Natural killer cell (primary cell): ENCODE measurements around the gene CACNA1F. TPM values are rescaled to one million over a fixed set of nuclear protein-coding genes. Genes with fewer than 3 reads are reported as not detected.
A peak's percentile ranks its signal among the peaks of the same experiment; 100 is the strongest.

Experiments
- ATAC-seq, 3 donors: fragments of 150-1000 bp in 2 of 3; fragments of 200-7000 bp in 1 of 3; cut with Tn5 transposase; 1 replicate in 1 of 3; 2 replicates in 2 of 3; pipeline ENCODE4 v1.10.0; 2021; ENCODE audit warnings: mild to moderate bottlenecking in 2 of 3, moderate library complexity in 2 of 3
- DNase-seq, 2 donors: peaks; one replicate each; pipeline versions ENCODE4 v3.0.0 to v3.0.0-alpha.2; 2013 to 2021; ENCODE audit warnings: mixed read lengths in 1 of 2
- H3K27ac ChIP-seq: one replicate; pipeline ENCODE4 v1.5.1; 2013; ENCODE audit warnings: mild to moderate bottlenecking, low read length
- H3K27me3 ChIP-seq: one replicate; pipeline ENCODE4 v1.6.1; 2013; ENCODE audit warnings: low read length; ENCODE audit not compliant: control insufficient read depth, insufficient read depth
- H3K36me3 ChIP-seq: one replicate; pipeline ENCODE4 v1.6.1; 2013; ENCODE audit warnings: low read length; ENCODE audit not compliant: control insufficient read depth, insufficient read depth
- H3K4me1 ChIP-seq: one replicate; pipeline ENCODE4 v1.6.1; 2013; ENCODE audit warnings: low read length; ENCODE audit not compliant: control insufficient read depth, insufficient read depth
- H3K4me3 ChIP-seq: one replicate; pipeline ENCODE4 v1.5.1; 2013; ENCODE audit warnings: low read length
- H3K9me3 ChIP-seq: one replicate; pipeline ENCODE4 v1.6.1; 2013; ENCODE audit warnings: low read length; ENCODE audit not compliant: control insufficient read depth, insufficient read depth
- H3K27ac Mint-ChIP-seq, 2 donors: one replicate each; pipeline ENCODE4 v1.8.0; 2022; ENCODE audit warnings: mild to moderate bottlenecking in 2 of 2, mixed read lengths in 2 of 2, moderate library complexity in 1 of 2
- H3K27me3 Mint-ChIP-seq, 2 donors: one replicate each; pipeline ENCODE4 v1.8.0; 2022; ENCODE audit warnings: low read depth in 2 of 2, mixed read lengths in 2 of 2
- H3K36me3 Mint-ChIP-seq: one replicate; pipeline ENCODE4 v1.8.0; 2022; ENCODE audit warnings: mixed read lengths
- H3K4me1 Mint-ChIP-seq, 2 donors: one replicate each; pipeline ENCODE4 v1.8.0; 2022; ENCODE audit warnings: mixed read lengths in 2 of 2
- H3K4me3 Mint-ChIP-seq: one replicate; pipeline ENCODE4 v1.8.0; 2022; ENCODE audit warnings: mild to moderate bottlenecking, moderate library complexity, mixed read lengths
- H3K9me3 Mint-ChIP-seq, 2 donors: one replicate each; pipeline ENCODE4 v1.8.0; 2022; ENCODE audit warnings: mixed read lengths in 2 of 2
- WGBS: methylation state at CpG from one replicate; pipeline ENCODE4 v1.1.7; 2013; ENCODE audit warnings: missing lambda C conversion rate; ENCODE audit not compliant: insufficient coverage; 5-methylcytosine and 5-hydroxymethylcytosine counted together
- intact Hi-C: fragments of 100-400 bp; cut with micrococcal nuclease; formaldehyde crosslinking; loops from one replicate; pipeline ENCODE4 v1.14.2; 2022
- total RNA-seq, 4 donors: library from RNA; stranded (reverse); fragments of 120-200 nt in 1 of 4; gene quantifications; one replicate each; pipeline versions ENCODE4 v1.2.3 to v1.2.4, GENCODE V29; 2013 to 2022
- TF ChIP-seq, protein P1 (sequence below): fragments of 200-600 bp; IDR thresholded peaks from one replicate; pipeline ENCODE4 v1.8.0; 2022; ENCODE audit warnings: antibody characterized with exemption

The CACNA1F gene
- total RNA-seq, 3 donors from 2014 or later (not counting 1 experiment from before 2014, with no cell fraction given) = 0.48 to 1.1 (median 0.66) TPM

DNA sequence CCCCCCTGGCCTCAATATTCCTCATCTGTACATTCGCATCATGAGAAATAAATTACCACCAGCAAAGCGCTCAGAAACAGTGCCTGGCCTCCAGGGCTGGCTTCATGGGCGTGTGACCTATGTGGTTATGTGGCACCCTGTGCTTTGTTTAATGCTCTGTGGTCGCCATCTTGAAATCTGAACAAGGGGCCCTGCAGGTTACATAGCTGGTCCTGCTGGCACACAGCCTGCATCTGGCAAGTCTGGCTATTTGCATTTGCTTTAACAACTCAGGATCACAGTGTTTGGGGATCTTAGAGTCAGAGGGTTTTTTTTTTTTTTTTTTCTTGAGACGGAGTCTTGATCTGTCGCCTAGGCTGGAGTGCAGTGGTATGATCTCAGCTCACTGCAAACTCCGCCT lies 21.5 kb upstream of the CACNA1F start:
- H3K4me3 ChIP-seq = no peak overlapping the region
- Mint-ChIP-seq H3K27ac (no peak overlapping the region), H3K4me3 (no peak overlapping the region), H3K27me3 (no peaks in the 10 kb centered on the region), H3K4me1 (peaks cover 8 to 20% of the 10 kb centered on the region in 2 donors), H3K9me3 (no peaks in the 10 kb centered on the region), H3K36me3 (no peaks in the 10 kb centered on the region)
- H3K27ac ChIP-seq = no peak overlapping the region
- WGBS = 98% methylated on average over 6 of the region's 7 CpGs
- TF ChIP-seq, protein P1, sequence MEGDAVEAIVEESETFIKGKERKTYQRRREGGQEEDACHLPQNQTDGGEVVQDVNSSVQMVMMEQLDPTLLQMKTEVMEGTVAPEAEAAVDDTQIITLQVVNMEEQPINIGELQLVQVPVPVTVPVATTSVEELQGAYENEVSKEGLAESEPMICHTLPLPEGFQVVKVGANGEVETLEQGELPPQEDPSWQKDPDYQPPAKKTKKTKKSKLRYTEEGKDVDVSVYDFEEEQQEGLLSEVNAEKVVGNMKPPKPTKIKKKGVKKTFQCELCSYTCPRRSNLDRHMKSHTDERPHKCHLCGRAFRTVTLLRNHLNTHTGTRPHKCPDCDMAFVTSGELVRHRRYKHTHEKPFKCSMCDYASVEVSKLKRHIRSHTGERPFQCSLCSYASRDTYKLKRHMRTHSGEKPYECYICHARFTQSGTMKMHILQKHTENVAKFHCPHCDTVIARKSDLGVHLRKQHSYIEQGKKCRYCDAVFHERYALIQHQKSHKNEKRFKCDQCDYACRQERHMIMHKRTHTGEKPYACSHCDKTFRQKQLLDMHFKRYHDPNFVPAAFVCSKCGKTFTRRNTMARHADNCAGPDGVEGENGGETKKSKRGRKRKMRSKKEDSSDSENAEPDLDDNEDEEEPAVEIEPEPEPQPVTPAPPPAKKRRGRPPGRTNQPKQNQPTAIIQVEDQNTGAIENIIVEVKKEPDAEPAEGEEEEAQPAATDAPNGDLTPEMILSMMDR = no peak
- no peak for DNase-seq
- no peaks in the 10 kb centered on the region for H3K9me3 ChIP-seq
- H3K27me3 ChIP-seq = no peaks in the 10 kb centered on the region
- intact Hi-C loops = no loop called here
- H3K4me1 ChIP-seq = peaks cover 27% of the 10 kb centered on the region
- no peaks in the 10 kb centered on the region for H3K36me3 ChIP-seq
- no peak for ATAC-seq

DNA sequence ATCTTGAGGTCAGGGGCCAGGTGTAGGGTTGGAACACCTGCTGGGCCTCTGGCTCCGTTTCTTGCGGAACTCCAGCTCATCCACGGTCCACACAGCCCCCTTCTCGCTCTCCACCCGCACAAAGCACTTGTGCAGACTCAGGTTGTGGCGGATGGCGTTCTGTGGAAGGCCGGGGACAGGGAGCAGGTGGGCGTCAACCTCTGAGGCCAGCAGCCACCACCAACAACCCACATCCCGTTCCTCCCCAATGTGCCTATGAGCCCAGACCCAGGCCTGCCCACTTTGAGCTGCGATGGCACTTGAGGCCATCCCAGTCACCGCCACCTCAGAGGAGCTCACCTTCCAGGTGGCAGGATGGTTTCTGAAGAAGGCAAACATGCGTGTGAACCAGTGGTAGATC lies 18.2 kb upstream of the CACNA1F start:
- Mint-ChIP-seq H3K27me3 (no peaks in the 10 kb centered on the region), H3K27ac (no peak overlapping the region), H3K9me3 (no peaks in the 10 kb centered on the region), H3K4me3 (no peak overlapping the region), H3K36me3 (no peaks in the 10 kb centered on the region), H3K4me1 (peaks cover 8 to 20% of the 10 kb centered on the region in 2 donors)
- no peak overlapping the region for H3K27ac ChIP-seq
- intact Hi-C loops = no loop called here
- TF ChIP-seq, protein P1 = no peak
- DNase-seq (no peak), ATAC-seq (no peak)
- no peaks in the 10 kb centered on the region for H3K9me3 ChIP-seq
- H3K36me3 ChIP-seq = peaks cover 13% of the 10 kb centered on the region
- H3K27me3 ChIP-seq = no peaks in the 10 kb centered on the region
- no peak overlapping the region for H3K4me3 ChIP-seq
- 77% methylated on average over 10 of the region's 13 CpGs for WGBS
- peaks cover 8% of the 10 kb centered on the region for H3K4me1 ChIP-seq

DNA sequence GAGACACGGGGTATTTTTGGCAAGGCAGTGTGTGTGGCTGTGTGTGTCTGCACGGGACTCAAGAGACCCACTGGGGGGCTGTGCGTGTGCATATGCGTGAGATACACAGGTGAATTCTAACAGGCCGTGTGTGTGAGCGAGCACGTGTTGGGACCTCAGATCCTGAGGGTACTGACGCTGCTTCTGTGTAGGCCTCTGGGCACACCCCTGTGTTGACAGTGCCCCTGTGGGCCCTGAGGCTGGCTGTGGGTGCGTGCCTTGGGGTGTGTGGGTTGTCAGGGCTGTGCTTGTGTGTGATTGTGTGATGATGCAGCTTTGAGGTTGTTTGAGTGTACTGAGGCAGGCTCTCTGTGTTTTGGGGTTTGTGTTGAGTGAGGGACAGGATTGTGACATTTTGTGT lies 17.4 kb upstream of the CACNA1F start:
- DNase-seq (no peak), ATAC-seq (no peak)
- Mint-ChIP-seq H3K27me3 (no peaks in the 10 kb centered on the region), H3K4me3 (peak overlapping the region; percentile 32), H3K36me3 (no peaks in the 10 kb centered on the region), H3K27ac (peak overlapping the region; percentile 49 to 62), H3K9me3 (no peaks in the 10 kb centered on the region), H3K4me1 (peaks cover 8 to 20% of the 10 kb centered on the region in 2 donors)
- Histone ChIP-seq H3K36me3 (peaks cover 15% of the 10 kb centered on the region), H3K27me3 (no peaks in the 10 kb centered on the region), H3K9me3 (no peaks in the 10 kb centered on the region), H3K27ac (no peak overlapping the region), H3K4me3 (no peak overlapping the region), H3K4me1 (peaks cover 8% of the 10 kb centered on the region)
- TF ChIP-seq, protein P1 = no peak
- intact Hi-C loops = no loop called here
- WGBS = 79% methylated on average over 9 of the region's 9 CpGs

DNA sequence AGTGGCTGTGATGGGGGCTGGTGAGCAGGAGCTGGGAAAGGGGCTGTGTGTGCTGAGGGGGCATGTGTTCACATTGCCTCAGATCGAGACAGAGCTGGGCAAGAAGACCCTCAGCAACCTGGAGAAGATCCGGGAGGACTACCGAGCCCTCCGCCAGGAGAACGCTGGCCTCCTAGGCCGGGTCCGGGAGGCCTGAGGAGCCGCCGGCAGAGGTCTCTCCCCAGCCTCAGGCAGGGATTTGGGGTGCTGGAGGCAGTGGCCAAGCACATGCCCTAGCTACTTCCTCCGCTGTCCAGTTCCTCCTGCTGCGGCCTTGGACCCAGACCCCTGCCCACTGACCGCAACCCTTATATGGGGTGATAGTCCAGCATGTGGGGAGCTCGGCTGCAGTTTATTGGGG lies 16.9 kb upstream of the CACNA1F start:
- H3K27ac Mint-ChIP-seq = no peak overlapping the region
- Histone ChIP-seq H3K36me3 (peaks cover 16% of the 10 kb centered on the region), H3K27ac (no peak overlapping the region), H3K27me3 (no peaks in the 10 kb centered on the region), H3K4me1 (peaks cover 8% of the 10 kb centered on the region), H3K4me3 (no peak overlapping the region), H3K9me3 (no peaks in the 10 kb centered on the region)
- ATAC-seq = no peak
- H3K9me3 Mint-ChIP-seq = no peaks in the 10 kb centered on the region
- no peak for DNase-seq
- H3K4me1 Mint-ChIP-seq = peaks cover 8 to 20% of the 10 kb centered on the region in 2 donors
- 97% methylated on average over 13 of the region's 13 CpGs for WGBS
- no peaks in the 10 kb centered on the region for H3K27me3 Mint-ChIP-seq
- intact Hi-C loops = no loop called here
- H3K36me3 Mint-ChIP-seq = no peaks in the 10 kb centered on the region
- TF ChIP-seq, protein P1 = no peak
- no peak overlapping the region for H3K4me3 Mint-ChIP-seq
